HFFc6 (cell line): ENCODE data around the gene NSMCE4A. TPM values are rescaled to one million over a fixed set of nuclear protein-coding genes. Genes with fewer than 3 reads are reported as not detected.

Experiments
- DNase-seq: peaks from one replicate; pipeline ENCODE4 v3.0.0-alpha.2; 2018
- H3K27ac Mint-ChIP-seq: 2 replicates; pipeline ENCODE4 v1.8.0; 2020; ENCODE audit warnings: mild to moderate bottlenecking, mixed read lengths
- H3K27me3 Mint-ChIP-seq: 2 replicates; pipeline ENCODE4 v1.8.0; 2021; ENCODE audit warnings: mild to moderate bottlenecking, moderate library complexity, mixed read lengths; ENCODE audit not compliant: insufficient read depth
- H3K36me3 Mint-ChIP-seq: 2 replicates; pipeline ENCODE4 v1.8.0; 2021; ENCODE audit warnings: low read depth, mixed read lengths
- H3K4me1 Mint-ChIP-seq: 2 replicates; pipeline ENCODE4 v1.8.0; 2020; ENCODE audit warnings: low read depth, mixed read lengths
- H3K4me3 Mint-ChIP-seq: 2 replicates; pipeline ENCODE4 v1.8.0; 2020; ENCODE audit warnings: mild to moderate bottlenecking, moderate library complexity, mixed read lengths
- H3K9me3 Mint-ChIP-seq: 2 replicates; pipeline ENCODE4 v1.8.0; 2020; ENCODE audit warnings: mild to moderate bottlenecking, mixed read lengths
- CTCF ChIP-seq: fragments of 200-600 bp; sonication (generic); IDR thresholded peaks from 2 replicates; pipeline ENCODE4 v1.5.0; 2021; ENCODE audit warnings: antibody characterized with exemption, mild to moderate bottlenecking
- total RNA-seq, 6 experiments: library from RNA; stranded (reverse); fragmentation: NEBNext Ultra II Directional; extraction: Animal tissue kit (Norgen Biotek cat#: 25700); gene quantifications; 2 replicates in 1 of 6; 3 replicates in 5 of 6; pipeline ENCODE4 v1.2.3, GENCODE V29; 2021

NSMCE4A gene
- total RNA-seq, 6 experiments from 2014 or later = 15.2 to 22.7 (median 20.8) TPM

GRCh38 chr10:121959671-121960070 lies 15.3 kb downstream of the NSMCE4A start:
- Mint-ChIP-seq H3K36me3 (peaks cover 20% of the 10 kb centered on the region), H3K4me1 (peaks cover 18% of the 10 kb centered on the region), H3K9me3 (no peaks in the 10 kb centered on the region), H3K4me3 (no peak overlapping the region), H3K27ac (no peak overlapping the region), H3K27me3 (peaks cover 1% of the 10 kb centered on the region; the same call in 1 of the 2 replicates)
- no peak for DNase-seq
- TF ChIP-seq CTCF = no peak

GRCh38 chr10:121956111-121957061 lies 18.6 kb downstream of the NSMCE4A start:
- Mint-ChIP-seq H3K27me3 (peaks cover 1% of the 10 kb centered on the region; the same call in 1 of the 2 replicates), H3K9me3 (no peaks in the 10 kb centered on the region), H3K4me3 (peak overlapping the region; percentile 66), H3K4me1 (peaks cover 18% of the 10 kb centered on the region), H3K27ac (peak overlapping the region; percentile 86), H3K36me3 (peaks cover 20% of the 10 kb centered on the region)
- TF ChIP-seq CTCF = no peak
- peak; percentile 65 for DNase-seq

- DNase-seq = no peak
- Mint-ChIP-seq H3K27ac (no peak overlapping the region), H3K27me3 (peaks cover 1% of the 10 kb centered on the region; the same call in 1 of the 2 replicates), H3K4me1 (peaks cover 18% of the 10 kb centered on the region), H3K36me3 (peaks cover 14% of the 10 kb centered on the region), H3K4me3 (no peak overlapping the region), H3K9me3 (no peaks in the 10 kb centered on the region)
- no peak for TF ChIP-seq CTCF
These were observed 22.8 kb downstream of the NSMCE4A start for GRCh38 chr10:121952226-121952625.

GRCh38 chr10:121949451-121949850 lies 25.6 kb downstream of the NSMCE4A start:
- Mint-ChIP-seq H3K36me3 (no peaks in the 10 kb centered on the region), H3K4me1 (no peaks in the 10 kb centered on the region), H3K9me3 (no peaks in the 10 kb centered on the region), H3K4me3 (no peak overlapping the region), H3K27me3 (no peaks in the 10 kb centered on the region; the same call in 1 of the 2 replicates), H3K27ac (no peak overlapping the region)
- DNase-seq = no peak
- no peak for TF ChIP-seq CTCF

GRCh38 chr10:121949049-121949448 lies 26.0 kb downstream of the NSMCE4A start:
- Mint-ChIP-seq H3K9me3 (no peaks in the 10 kb centered on the region), H3K36me3 (no peaks in the 10 kb centered on the region), H3K27me3 (no peaks in the 10 kb centered on the region; the same call in 1 of the 2 replicates), H3K27ac (no peak overlapping the region), H3K4me1 (no peaks in the 10 kb centered on the region), H3K4me3 (no peak overlapping the region)
- DNase-seq = no peak
- TF ChIP-seq CTCF = no peak
